ENCODE measurements around the gene SMG7.

The SMG7 gene

DNA sequence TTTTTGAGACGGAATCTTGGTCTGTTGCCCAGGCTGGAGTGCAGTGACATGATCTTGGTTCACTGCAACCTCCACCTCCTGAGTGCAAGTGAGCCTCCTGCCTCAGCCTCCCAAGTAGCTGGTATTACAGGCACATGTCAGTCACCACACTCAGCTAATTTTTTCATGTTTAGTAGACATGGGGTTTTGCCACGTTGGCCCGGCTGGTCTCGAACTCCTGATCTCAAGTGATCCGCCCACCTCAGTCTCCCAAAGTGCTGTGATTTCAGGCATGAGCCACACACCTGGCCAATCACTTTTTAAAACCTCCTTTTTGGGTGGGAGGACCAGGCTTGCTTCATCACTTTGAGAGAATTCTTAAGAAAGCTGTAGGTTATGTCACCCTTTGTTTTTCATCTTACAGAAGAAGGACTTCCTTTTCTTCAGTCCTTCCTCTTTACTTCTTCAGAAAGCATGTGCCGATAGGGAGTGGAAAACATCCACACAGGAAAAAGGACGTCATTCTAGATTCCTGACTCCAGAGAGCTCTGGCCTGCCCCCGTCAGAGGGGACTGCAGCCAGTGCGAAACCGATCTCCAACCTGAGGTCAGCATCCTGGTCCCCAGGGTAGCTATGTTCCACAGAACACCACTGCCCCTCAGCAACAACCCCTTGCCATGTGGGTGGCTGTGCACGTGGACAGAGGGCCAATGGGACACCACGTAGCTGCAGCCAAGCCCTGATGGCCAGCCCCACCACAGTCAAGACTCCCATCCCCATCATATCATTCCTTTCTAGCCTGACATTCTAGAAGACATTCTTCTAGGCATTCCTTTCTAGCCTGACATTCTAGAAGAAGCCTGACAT lies 96.1 kb downstream of the SMG7 start:
- no peak for DNase-seq

DNA sequence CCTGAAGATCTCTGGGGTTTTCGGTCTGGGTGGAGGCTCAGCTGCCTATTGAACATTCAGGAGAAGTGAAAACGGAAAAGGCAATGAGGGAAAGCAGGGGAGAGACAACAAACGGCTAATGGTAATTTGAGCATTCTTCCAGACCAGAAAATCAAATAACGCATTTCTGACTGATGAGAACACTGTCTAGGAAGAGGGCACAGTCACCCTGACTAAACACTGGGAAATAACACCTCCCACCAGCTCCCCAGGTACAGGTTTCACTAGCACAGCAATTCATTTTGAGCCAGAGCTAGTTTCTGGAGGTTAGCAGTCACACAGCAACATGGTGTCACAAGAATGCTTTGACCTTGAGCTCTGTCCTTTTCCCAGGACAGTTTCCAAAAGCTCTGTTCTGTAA lies 96.8 kb downstream of the SMG7 start:
- no peak for DNase-seq

DNA sequence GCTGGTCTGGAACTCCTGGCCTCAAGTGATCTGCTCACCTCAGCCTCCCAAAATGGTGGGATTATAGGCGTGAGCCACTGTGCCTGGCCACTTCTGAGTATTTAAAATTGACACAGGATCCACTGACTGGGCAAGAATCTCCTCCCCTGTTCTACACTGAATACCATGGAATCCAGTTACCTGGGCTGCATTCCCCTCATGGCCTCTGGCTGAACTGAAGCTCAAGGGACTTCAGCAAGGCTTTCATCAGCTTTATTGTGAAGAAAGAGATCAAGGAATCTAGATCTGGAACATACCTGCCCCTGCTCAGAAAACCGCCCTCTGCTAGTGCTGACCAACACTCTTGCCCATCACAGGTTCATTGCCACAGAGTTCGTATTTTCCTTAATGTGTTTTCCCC lies 97.5 kb downstream of the SMG7 start:
- DNase-seq = no peak

DNA sequence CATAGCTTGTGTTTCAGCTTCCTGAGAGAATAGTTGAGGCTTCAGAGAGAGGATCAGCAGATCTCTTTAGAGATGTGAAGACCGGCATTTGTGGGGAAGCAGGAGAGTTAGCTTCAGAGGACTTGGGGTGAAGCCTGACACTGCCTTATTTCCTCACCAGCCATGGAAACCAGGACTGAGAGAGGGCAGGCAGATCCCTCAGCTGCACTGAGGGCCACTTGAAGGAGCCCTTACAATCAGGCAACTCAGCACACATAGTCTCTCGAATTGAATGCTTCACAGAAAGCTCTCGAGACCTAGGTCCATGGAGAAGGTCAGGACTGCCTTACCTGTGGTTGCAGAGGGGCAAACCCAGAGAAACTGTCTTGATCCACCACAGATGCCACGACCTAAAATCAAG lies 98.2 kb downstream of the SMG7 start:
- no peak for DNase-seq

DNA sequence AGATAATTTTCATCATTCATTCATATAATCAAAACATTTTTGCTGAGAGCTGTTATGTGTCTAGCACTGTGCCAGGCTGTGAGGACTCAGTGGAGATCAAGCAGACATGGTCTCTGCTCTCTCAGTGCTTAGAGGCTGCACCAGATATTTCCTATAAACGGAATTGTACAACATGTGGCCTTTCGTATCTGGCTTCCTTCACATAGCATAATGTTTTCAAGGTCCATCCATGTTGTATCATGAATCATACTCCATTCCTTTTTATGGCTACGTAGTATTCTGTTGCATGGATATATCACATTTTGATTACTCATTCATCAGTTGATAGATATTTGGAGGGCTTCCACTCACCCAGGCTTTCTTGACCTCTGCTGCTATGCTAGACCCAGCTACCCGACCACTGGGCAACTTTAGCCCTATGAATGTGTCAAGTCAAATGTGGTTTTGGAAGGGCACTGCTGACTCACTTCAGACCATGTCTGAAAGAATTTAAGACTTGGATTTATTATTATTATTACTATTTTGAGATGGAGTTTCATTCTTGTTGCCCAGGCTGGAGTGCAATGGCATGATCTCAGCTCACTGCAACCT lies 99.5 kb downstream of the SMG7 start:
- no peak for DNase-seq

DNA sequence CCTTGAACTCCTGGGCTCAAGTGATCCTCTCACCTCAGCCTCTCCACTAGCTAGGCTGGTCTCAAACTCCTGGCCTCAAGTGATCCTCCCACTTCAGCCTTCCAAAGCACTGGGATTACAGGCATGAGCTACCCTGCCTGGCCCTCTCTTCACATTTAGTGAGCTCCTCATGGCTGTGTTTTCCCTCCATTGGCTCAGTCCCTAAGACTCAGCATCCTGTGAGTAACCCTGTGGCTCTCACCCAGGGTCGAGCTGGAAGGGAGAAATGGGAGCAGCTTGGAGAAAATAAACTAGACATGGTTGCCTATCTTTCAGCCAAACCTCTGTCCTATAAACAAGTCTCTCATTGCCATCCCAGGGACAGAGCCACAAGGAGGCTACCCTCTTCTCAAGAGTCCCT lies 100.4 kb downstream of the SMG7 start:
- DNase-seq = no peak

DNA sequence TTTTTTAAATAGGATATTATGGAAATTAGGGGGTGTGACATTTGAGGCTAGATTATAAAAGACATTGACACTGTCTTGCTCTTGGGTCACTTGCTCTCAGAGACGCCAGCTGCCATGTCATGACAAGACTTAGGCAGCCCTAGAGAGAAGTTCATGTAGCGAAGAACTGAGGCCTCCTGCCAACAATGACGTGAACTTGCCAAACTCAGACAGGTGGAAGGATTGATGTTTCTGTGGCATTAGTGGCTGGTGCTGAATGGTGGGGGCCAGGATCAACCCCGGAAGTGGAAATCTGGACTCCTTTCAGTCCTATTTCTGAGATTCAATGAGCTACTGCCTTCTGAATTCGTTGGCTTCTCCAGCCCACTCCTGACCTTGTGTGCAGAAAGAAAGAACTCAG lies 103.3 kb downstream of the SMG7 start:
- no peak for DNase-seq

DNA sequence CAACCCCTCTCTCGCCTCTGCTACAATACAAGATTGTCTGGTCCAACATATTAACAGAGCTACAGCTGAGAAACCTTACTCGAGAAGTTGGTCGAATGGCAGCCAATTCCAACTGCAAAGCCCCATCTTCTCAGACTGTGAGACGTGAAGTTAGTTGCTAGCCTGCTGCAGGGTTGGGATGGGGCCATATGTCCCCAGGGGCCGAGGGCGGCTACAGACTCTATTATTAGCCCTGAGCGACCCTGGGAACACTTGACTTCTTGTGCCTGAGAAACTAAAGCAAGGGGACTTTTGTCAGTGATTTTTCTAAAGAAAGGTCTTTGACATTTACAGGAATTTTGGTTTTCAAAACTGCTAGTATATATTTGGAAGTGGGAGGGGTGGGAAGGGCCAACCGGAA lies 104.2 kb downstream of the SMG7 start:
- no peak for DNase-seq

DNA sequence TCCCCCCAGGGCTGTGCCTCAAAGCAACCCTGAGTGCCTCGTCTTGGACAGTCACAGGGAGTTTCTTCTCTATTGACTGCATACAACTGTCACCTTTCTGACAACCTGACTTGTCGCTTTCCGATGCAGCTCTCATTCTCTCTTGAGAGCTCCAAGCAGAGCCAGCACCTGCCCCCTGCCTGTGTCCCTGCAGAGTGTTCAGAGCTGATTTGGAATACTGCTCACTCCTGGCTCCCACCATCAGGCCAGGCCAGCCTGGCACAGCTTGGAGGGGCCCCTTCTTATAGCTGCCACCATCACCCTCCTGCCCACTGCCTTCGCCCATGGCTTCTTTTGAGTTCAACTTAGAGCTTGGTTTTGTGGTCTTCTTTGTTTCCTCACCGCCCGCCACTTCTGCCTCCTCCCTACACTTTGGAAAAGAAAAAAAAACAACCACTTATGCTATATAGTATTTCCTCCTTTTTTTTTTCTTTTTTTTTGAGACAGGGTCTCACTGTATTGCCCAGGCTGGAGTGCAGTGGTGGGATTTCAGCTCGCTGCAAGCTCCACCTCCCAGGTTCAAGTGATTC lies 105.7 kb downstream of the SMG7 start:
- no peak for DNase-seq

DNA sequence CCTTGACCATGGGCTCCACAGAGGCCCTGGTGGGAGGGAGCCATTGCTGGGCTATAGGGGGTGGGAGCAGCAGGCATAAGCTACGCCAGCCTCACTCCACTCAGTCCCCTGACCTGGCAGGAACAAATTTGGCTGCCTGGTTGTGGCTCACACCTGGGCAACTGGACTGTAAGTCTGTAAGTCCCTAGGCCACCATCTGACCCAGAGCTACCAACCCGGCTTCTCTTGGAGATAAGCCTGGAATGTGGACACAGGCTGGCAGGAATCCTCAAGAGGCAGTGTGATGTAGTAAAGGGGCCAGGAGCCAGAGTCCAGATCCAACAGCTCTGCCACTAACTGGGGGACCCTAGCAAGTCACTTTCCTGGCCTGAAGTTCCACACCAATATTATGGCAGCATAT lies 106.6 kb downstream of the SMG7 start:
- DNase-seq = no peak

DNA sequence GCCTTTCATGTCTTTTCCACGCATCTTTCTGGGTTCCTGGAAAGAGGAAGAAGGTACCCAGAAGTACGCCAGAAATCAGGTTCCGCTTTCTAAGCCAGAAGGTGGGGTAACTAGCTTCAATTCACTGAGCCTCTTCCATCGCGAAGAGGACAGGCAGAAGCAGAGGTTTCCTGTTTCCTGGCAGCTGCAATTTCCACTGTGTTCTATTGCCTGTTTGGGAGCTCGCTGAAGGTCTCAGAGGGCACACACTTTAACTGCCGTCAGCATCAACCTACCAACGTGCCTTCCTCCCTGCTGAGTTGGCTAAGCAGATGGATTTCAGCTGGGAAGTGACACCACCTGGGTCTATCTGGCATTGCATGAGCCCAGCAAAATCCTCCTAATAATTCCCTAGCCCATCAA lies 108.0 kb downstream of the SMG7 start:
- DNase-seq = no peak

DNA sequence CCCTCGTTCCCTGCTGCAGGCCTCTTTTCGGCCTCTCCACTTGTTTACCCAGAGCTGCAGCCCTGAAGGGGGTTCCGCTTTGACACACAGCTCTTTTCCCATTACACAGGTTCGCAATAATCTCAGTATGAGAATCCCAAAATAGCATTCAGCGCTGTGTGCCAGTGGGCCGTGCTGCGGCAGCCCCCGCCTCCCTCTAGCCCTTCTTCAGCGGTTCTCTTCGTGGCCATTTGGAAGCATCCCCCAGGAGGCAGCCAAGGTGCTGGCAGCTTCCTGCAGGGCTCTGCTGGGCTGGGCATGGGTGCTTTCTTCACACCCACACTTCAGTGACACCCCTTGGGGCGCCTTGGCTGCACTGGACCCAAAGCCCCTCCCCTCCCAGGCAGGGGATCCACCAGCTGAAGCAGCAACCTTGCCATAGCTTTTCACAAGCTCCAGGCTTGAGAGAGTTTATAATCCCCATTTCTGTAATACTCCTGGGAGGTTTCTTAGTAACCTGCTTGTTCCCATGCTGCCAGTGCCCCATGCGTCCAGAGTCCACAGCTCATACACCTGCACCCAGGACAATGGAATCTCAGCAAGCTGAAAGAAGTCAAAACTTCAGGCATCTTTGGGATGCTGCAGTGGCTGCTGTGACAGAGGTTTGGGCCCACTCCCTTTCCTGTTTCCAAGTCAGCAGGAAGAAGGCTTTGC lies 109.9 kb downstream of the SMG7 start:
- DNase-seq = no peak

DNA sequence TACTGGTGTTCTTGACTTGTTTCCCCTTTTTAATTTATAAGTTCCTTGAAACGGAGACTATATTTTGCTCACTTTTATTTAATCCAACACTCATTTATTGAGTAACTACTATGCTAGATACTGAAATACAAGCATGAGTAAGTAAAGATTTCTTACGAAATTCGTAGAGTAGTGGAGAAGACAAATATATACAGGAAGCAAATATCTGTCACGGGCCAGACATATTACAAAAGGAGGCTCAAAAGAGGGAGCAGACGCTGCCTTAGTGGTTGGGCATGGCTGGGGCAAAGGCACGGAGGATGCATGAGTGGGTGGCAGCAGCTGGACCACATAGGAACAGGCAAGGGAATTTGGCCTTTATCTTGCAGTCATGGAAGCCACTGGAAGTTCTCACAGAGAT lies 111.2 kb downstream of the SMG7 start:
- no peak for DNase-seq

DNA sequence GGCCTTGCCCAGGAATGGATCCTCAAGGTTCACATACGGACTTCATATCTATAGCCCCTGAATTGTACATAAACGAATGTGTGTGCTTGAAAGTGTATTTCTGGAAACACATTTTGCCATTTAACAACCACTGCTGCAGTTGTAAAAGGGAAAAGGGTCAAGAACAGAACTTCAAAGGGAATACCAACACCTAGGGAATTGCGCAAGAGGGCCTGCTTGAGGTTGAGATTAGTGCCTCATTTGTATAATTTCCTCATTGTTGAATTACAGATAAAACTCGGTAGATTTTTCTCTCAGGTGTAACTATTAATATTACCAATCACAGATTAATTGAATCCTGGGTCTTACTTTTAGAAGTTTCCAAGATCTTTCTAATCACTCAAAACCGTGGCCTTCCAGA lies 111.8 kb downstream of the SMG7 start:
- no peak for DNase-seq

DNA sequence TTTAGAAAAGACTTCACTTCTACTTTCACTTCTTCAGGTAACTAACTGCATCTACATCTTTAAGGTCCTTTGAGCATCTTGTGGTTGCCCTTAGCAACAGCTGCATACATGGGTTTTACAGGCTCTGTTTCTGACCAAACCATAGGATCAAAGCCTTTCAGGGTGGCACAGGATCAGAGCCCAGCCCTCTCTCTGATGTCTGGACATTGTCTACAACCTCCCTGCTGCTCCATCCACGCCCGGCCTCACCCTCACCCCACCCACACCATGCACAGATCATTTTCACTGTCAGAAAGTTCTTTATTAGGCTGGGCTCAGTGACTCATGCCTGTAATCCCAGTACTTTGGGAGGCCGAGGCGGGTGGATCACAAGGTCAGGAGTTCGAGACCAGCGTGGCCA lies 112.7 kb downstream of the SMG7 start:
- DNase-seq = no peak

DNA sequence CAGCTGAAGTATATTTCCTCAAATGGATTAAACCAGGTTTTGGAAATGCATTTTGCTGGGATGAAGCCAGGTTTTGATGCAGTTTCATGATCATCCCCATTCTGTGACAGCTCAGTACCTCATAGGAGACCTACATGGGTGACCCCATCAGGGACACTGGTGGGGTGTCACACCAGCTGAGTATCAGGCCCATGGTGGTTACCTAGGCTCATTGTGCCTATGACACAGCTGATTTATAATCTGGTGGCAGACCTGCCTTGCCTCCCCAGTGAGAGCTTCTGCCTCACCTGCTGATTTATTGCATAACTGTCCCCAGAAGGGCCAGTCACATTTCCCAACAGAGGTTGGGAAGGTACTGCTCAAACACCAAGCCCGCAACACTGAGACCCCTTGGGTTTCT lies 114.2 kb downstream of the SMG7 start:
- no peak for DNase-seq

DNA sequence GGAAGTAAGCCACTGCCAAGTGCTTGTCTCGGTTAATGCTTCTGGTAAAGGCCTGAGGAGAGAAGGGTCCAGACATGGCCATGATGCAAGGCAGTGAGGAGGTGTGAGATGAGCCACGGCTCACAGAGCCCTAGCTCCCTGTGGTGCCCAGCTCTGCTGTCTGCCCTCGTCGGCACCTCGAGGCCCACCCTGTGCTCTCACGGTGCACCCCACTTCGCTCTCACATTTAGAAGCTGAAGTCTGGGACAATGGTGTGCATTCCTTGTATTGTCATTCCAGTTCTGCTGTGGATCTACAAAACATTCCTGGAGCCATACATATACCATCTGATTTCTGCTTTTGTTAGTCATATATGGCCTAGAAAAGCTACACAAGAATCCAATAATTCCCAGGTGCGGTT lies 114.6 kb downstream of the SMG7 start:
- no peak for DNase-seq

DNA sequence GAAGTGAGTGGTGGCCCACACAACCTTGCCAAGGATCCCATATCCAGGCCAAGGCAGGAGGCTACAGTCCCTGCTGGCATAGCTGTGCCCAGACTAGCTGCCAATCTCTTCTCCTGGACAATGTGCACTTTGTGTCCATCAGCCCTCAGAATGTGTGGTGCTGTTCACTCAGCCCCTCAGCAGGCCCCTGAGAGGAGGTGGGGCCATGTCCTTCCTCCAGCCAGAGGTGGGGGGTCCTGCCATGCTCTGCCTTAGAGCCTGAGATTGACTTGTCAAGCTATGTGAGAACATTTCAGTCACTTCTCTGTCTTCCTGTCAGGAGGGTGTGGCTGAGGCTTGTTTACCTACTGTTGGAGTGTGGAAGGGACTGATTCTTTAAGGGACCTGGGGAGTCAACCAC lies 116.5 kb downstream of the SMG7 start:
- DNase-seq = no peak

DNA sequence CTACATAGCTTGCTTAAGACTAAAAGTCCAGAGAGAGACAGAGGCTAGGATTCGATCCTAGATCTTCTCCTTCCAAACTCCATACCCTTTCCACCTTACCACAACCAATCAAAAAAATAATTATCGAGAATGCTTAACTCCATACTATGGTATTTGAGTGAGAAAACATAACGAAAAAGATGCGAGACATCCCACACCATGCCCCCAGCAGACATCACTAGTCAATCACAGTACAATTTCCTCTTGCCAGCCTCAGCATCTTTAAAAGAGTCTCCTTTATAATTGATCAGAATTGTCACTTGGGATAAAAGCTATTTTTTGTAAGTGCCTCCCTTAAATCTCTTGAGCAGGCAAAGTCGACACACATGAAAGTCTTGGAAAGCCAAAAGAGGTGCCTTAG lies 117.1 kb downstream of the SMG7 start:
- DNase-seq = no peak

DNA sequence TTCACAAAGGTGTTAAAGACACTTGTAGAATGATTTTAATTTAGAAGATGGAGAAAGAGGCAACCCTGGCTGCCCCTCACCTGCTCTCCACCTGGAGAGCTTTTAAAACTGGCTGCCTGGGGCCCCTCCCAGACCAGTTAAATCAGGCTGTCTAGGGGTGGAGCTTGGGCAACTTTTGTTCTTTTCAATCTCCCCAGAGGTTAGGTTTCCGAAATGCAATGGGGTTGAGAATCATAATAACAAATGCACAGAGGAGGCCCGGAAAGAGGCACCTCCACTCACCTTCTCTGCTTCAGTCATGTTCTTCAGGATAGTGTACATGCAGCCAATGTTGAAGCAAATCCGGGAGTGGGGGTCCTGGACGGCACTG lies 117.6 kb downstream of the SMG7 start:
- DNase-seq = no peak

DNA sequence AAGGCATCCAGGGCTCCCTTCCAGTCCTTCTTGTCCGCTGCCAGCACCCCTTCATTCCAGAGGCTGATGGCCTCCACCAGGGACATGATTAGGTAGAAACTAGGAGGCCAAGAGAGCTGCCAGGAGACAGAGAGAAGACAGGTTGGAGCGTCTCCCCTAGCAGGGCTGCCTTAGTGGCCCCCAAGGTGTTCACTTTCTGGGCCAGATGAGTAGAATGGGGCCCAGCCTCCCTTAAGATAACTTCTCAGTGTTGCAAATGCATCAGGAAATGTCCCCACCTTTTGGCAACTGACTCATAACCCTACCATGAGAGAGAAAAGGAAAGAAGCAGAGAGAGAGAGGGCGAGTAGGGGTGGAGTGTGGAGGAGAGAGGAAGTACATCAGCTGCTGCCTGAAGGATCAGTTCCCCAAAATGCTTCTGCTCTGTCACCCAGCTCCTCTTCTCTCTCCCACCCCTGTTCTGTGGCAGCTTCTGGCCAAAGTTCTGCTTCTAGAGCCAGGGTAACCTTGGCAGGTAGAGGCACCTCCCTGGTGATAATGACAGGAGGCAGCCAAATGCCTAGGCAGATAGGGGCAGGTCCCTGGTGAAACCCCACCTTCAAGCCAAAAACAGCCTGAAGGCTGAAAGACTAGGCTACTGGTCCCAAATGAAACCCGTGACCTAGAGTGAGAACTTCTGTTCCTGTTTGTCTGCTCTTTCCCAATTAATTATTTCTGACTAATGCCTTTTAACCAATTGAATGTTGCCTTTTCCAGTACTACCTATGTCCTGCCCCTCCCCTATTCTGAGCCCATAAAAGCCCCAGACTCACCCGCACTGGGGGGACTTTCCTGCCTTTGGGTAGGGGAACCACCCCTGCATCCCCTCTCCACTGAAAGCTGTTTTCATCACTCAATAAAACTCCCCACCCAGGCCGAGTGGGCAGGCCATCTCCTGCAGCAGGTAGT lies 118.2 kb downstream of the SMG7 start, which contains the start of gene NCF2:
Gene NCF2, minus strand, starts transcription at position 216 of the 948 bp plus-strand sequence. Its CDS starts 130 bp downstream, at position 86.
- no peak for DNase-seq

DNA sequence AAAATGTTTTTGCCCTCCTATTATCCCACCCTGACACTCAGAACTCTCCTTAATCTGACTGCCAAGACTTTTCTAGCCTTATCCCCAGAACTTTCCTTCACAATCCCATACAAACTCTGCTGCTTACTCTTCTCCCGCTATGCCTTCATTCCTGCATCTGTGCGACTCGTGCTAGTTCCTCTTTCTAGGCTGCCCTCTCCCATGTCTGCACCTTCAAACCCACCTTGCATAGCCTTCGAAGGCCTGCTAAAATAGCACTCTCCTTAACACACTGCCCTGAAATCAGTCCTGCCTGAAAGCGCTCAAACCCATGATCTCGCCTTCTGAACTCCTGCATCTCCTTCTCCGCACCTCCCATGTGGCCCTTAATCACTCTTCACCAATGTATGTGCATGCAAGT lies 120.4 kb downstream of the SMG7 start:
- no peak for DNase-seq

DNA sequence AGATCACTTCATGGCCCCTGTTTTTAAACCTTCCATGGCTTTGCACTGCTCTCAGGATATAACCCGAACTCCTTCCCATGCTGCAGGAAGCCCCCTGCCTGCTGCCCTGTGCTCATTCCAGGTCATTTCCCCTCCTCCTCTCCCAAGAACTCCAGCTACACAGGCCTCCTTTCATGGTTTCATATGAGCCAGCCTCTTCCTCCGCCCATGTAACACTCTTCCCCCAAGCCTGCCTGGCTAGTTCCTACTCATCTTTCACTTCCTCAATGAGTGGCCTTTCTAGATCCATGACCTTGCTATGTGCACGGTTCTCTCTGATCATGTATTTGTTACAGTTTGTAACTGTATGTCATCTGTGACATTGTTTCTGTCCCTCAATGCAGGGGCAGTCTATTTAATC lies 121.1 kb downstream of the SMG7 start:
- DNase-seq = no peak
